ENCODE measurements around the gene PTPRN2.

The PTPRN2 gene

GRCh38 chr7:158469396-158470051, 118.1 kb downstream of the PTPRN2 start:
- POLR2A ChIA-PET = no interaction called here
- CTCF ChIA-PET = no interaction called here
- no peak for DNase-seq (ENCODE audit: extremely low spot score)
- TF ChIP-seq L3MBTL2 (conservative IDR thresholded peaks at IDR 0.05) (no peak), FOXK2 (IDR thresholded peaks at IDR 0.05) (no peak), PKNOX1 (IDR thresholded peaks at IDR 0.05) (no peak), TARDBP (IDR thresholded peaks at IDR 0.05) (no peak), SUZ12 (IDR thresholded peaks at IDR 0.05) (no peak), FOXM1 (IDR thresholded peaks at IDR 0.05; ENCODE audit: borderline replicate concordance) (no peak), CTBP1 (IDR thresholded peaks at IDR 0.05; ENCODE audit: borderline replicate concordance) (no peak), BHLHE40 (IDR thresholded peaks at IDR 0.05; ENCODE audit: borderline replicate concordance) (no peak), LEF1 (IDR thresholded peaks at IDR 0.05; ENCODE audit: borderline replicate concordance) (no peak), HDGF (IDR thresholded peaks at IDR 0.05; ENCODE audit: borderline replicate concordance) (no peak), ELF4 (IDR thresholded peaks at IDR 0.05) (no peak)

- ChIA-PET POLR2A (no interaction called here), CTCF (no interaction called here)
- TF ChIP-seq L3MBTL2 (conservative IDR thresholded peaks at IDR 0.05) (no peak), BHLHE40 (IDR thresholded peaks at IDR 0.05; ENCODE audit: borderline replicate concordance) (no peak), TARDBP (IDR thresholded peaks at IDR 0.05) (no peak), FOXK2 (IDR thresholded peaks at IDR 0.05) (no peak), SUZ12 (IDR thresholded peaks at IDR 0.05) (no peak), PKNOX1 (IDR thresholded peaks at IDR 0.05) (no peak), ELF4 (IDR thresholded peaks at IDR 0.05) (no peak), ZNF384 (IDR thresholded peaks at IDR 0.05) (no peak)
- DNase-seq (ENCODE audit: extremely low spot score) = no peak
Observed at GRCh38 chr7:158468700-158469296, 118.8 kb downstream of the PTPRN2 start.

- CTCF ChIA-PET = no interaction called here
- POLR2A ChIA-PET = no interaction called here
- TF ChIP-seq FOXM1 (IDR thresholded peaks at IDR 0.05; ENCODE audit: borderline replicate concordance) = no peak
- TF ChIP-seq SUZ12 (IDR thresholded peaks at IDR 0.05) = no peak
- no peak for TF ChIP-seq SP1 (IDR thresholded peaks at IDR 0.05)
- TF ChIP-seq ZNF384 (IDR thresholded peaks at IDR 0.05) = no peak
- TF ChIP-seq CTBP1 (IDR thresholded peaks at IDR 0.05; ENCODE audit: borderline replicate concordance) = no peak
- TF ChIP-seq FOXA1 (IDR thresholded peaks at IDR 0.05) = no peak
- no peak for TF ChIP-seq NFRKB (IDR thresholded peaks at IDR 0.05)
- no peak for TF ChIP-seq TARDBP (IDR thresholded peaks at IDR 0.05)
- DNase-seq (ENCODE audit: extremely low spot score) = no peak
Observed at GRCh38 chr7:158468181-158468580, 119.4 kb downstream of the PTPRN2 start.

GRCh38 chr7:158467562-158467961, 120.1 kb downstream of the PTPRN2 start:
- no peak for TF ChIP-seq HDGF (IDR thresholded peaks at IDR 0.05; ENCODE audit: borderline replicate concordance)
- no peak for TF ChIP-seq CTBP1 (IDR thresholded peaks at IDR 0.05; ENCODE audit: borderline replicate concordance)
- no peak for TF ChIP-seq L3MBTL2 (conservative IDR thresholded peaks at IDR 0.05)
- no peak for TF ChIP-seq FOXK2 (IDR thresholded peaks at IDR 0.05)
- no peak for TF ChIP-seq NFRKB (IDR thresholded peaks at IDR 0.05)
- no peak for TF ChIP-seq ARNT (IDR thresholded peaks at IDR 0.05)
- no peak for TF ChIP-seq BHLHE40 (IDR thresholded peaks at IDR 0.05; ENCODE audit: borderline replicate concordance)
- no peak for TF ChIP-seq FOXM1 (IDR thresholded peaks at IDR 0.05; ENCODE audit: borderline replicate concordance)
- TF ChIP-seq ELF4 (IDR thresholded peaks at IDR 0.05) = no peak
- TF ChIP-seq SUZ12 (IDR thresholded peaks at IDR 0.05) = no peak
- TF ChIP-seq TARDBP (IDR thresholded peaks at IDR 0.05) = no peak
- TF ChIP-seq PKNOX1 (IDR thresholded peaks at IDR 0.05) = no peak
- no peak for TF ChIP-seq FOXA1 (IDR thresholded peaks at IDR 0.05)
- no peak for TF ChIP-seq SP1 (IDR thresholded peaks at IDR 0.05)
- no peak for TF ChIP-seq LEF1 (IDR thresholded peaks at IDR 0.05; ENCODE audit: borderline replicate concordance)
- ChIA-PET CTCF (no interaction called here), POLR2A (no interaction called here)
- no peak for DNase-seq (ENCODE audit: extremely low spot score)

- DNase-seq (ENCODE audit: extremely low spot score) = no peak
- POLR2A ChIA-PET = no interaction called here
- TF ChIP-seq CTBP1 (IDR thresholded peaks at IDR 0.05; ENCODE audit: borderline replicate concordance) (peak; percentile 64), TARDBP (IDR thresholded peaks at IDR 0.05) (no peak)
- CTCF ChIA-PET = no interaction called here
Observed at GRCh38 chr7:158463317-158463716, 124.3 kb downstream of the PTPRN2 start.

- TF ChIP-seq FOXK2 (IDR thresholded peaks at IDR 0.05) = no peak
- TF ChIP-seq L3MBTL2 (conservative IDR thresholded peaks at IDR 0.05) = no peak
- no peak for TF ChIP-seq SUZ12 (IDR thresholded peaks at IDR 0.05)
- no peak for TF ChIP-seq ELF4 (IDR thresholded peaks at IDR 0.05)
- ChIA-PET POLR2A (no interaction called here), CTCF (no interaction called here)
- no peak for DNase-seq (ENCODE audit: extremely low spot score)
Observed at GRCh38 chr7:158461824-158462223, 125.8 kb downstream of the PTPRN2 start.

- CTCF ChIA-PET = no interaction called here
- POLR2A ChIA-PET = no interaction called here
- no peak for TF ChIP-seq SP1 (IDR thresholded peaks at IDR 0.05)
- no peak for DNase-seq (ENCODE audit: extremely low spot score)
Observed at GRCh38 chr7:158460665-158461064, 127.0 kb downstream of the PTPRN2 start.
